HEK293 (cell line): ENCODE data around the gene IQSEC1.

ENCODE experiments used
- CTCF ChIP-seq: fragments of 450-650 bp; formaldehyde crosslinking; IDR thresholded peaks from 2 replicates; pipeline ENCODE4 v1.5.1; 2016; ENCODE audit warnings: missing biosample characterization, missing genetic modification characterization
- ZFP37 ChIP-seq: fragments of 450-650 bp; formaldehyde crosslinking; IDR thresholded peaks from 2 replicates; pipeline ENCODE4 v1.5.1; 2016; ENCODE audit warnings: missing biosample characterization, missing genetic modification characterization
- TF ChIP-seq, protein P1 (sequence below): IDR thresholded peaks from 2 replicates; pipeline ENCODE4 v1.6.1; 2011; ENCODE audit warnings: mild to moderate bottlenecking, low read depth, low read length, borderline replicate concordance

DNA sequence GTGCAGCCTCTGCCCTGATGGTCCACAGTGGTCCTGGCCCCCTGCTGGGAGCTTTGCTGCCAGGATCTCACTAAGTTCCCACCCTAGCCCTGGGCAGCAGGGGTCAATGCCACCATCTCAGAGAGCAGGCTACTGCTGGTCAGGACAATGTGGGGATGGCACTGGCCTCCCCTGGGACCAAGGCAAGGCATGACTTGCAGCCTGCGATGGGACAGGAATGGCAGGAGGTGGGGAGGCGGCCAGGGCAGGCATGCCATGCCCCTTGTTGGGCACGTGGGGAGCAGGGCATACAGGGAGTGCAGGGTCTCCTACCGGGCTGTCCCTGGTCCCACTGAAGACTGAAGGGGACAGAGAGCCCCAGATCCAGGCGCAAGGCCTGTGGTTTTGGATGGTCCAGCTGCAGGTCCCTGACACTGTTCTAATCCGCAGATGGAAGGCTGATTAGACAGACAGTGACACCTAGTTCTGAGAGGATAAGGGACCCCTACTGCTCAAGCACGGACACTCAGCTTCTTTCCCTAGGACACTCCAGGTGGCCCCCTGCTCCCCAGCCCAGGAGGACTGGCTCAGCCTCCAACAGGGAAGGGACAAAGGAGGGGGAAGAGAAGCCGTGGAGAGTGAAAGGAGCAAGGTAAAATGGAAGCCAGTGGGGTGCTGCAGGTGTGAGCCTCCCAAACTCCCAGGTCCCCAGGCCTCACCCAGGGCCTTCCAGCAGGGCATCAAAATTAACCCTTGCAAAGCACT lies 162.7 kb downstream of the IQSEC1 start:
- no peak for TF ChIP-seq CTCF (tag by site-specific recombination)
- TF ChIP-seq, protein P1, sequence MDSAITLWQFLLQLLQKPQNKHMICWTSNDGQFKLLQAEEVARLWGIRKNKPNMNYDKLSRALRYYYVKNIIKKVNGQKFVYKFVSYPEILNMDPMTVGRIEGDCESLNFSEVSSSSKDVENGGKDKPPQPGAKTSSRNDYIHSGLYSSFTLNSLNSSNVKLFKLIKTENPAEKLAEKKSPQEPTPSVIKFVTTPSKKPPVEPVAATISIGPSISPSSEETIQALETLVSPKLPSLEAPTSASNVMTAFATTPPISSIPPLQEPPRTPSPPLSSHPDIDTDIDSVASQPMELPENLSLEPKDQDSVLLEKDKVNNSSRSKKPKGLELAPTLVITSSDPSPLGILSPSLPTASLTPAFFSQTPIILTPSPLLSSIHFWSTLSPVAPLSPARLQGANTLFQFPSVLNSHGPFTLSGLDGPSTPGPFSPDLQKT = no peak
- no peak for TF ChIP-seq ZFP37
